ENCODE results near the gene DMD. TPM values are rescaled to one million over a fixed set of nuclear protein-coding genes. Genes with fewer than 3 reads are reported as not detected.

Gene DMD
- total and polyA plus RNA-seq, 9 donors: 14.0 to 70.5 (median 37.6) TPM

DNA sequence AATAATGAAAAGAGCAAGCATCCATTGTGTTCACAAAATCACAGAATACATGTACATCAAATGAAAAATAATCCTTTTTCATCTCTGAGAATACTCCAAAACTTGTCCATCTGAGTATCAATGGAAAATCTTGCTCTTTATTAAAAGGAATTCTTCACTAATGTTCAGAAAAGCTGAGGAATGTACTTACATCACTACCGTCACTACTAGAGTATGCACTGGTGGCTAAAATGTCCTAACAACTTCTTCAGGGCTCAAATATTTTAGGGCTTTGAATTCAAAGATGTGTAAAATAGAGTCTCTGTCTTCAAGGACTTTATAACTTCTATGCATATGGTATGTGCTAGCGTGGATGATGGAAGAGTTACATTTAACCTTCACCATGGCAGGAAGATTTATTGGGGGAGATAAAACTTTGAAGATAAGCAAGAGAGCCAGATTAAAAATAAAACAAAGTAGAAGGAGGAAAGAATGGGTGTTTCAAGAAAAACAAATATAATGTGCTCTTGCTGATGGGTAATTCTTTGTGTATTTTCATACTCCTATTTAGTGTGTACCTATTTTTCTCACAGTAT is 55.1 kb downstream of the DMD start:
- H3K27ac ChIP-seq: no peak overlapping the region
- no peaks in the 10 kb centered on the region for H3K27me3 ChIP-seq
- H3K4me1 ChIP-seq (ENCODE audit: insufficient read depth): no peaks in the 10 kb centered on the region
- TF ChIP-seq EP300 (IDR thresholded peaks at IDR 0.05) (no peak), POLR2A (IDR thresholded peaks at IDR 0.05) (no peak)
- TF ChIP-seq, protein P1, sequence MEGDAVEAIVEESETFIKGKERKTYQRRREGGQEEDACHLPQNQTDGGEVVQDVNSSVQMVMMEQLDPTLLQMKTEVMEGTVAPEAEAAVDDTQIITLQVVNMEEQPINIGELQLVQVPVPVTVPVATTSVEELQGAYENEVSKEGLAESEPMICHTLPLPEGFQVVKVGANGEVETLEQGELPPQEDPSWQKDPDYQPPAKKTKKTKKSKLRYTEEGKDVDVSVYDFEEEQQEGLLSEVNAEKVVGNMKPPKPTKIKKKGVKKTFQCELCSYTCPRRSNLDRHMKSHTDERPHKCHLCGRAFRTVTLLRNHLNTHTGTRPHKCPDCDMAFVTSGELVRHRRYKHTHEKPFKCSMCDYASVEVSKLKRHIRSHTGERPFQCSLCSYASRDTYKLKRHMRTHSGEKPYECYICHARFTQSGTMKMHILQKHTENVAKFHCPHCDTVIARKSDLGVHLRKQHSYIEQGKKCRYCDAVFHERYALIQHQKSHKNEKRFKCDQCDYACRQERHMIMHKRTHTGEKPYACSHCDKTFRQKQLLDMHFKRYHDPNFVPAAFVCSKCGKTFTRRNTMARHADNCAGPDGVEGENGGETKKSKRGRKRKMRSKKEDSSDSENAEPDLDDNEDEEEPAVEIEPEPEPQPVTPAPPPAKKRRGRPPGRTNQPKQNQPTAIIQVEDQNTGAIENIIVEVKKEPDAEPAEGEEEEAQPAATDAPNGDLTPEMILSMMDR (IDR thresholded peaks at IDR 0.05): no peak
- H3K9me3 ChIP-seq: no peaks in the 10 kb centered on the region
- 42 to 62% (median 57%) methylated on average over 2 of the region's 2 CpGs for WGBS, 3 donors
- DNase-seq: no peak
- no peak overlapping the region for H3K4me3 ChIP-seq
- intact Hi-C loops (cut with DNase I): no loop called here
- no peaks in the 10 kb centered on the region for H3K36me3 ChIP-seq

DNA sequence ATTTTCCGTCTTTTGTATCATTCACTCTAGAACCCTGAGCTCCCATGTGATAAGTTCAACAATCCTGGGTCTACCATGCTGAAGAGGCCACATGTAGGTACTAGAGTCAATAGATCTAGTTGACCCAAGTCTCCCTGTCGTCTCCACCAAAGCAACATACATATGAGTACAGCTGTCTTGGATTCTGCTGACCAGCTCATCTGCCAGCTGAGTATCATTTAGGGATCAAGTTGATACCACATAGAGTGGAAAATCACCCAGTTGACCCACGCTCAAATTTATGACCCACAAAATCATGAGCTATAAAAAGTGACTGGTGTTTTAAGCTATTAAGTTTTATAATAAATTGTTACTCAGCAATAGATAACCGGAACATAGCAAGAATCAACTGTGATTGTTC is 61.8 kb downstream of the DMD start:
- 72 to 88% (median 80%) methylated on average over 4 of the region's 4 CpGs for WGBS, 3 donors
- no peak overlapping the region for H3K4me3 ChIP-seq
- H3K27ac ChIP-seq: no peak overlapping the region
- no peaks in the 10 kb centered on the region for H3K27me3 ChIP-seq
- no peak for DNase-seq
- intact Hi-C loops (cut with DNase I): no loop called here
- H3K36me3 ChIP-seq: no peaks in the 10 kb centered on the region
- no peaks in the 10 kb centered on the region for H3K4me1 ChIP-seq (ENCODE audit: insufficient read depth)
- no peak for TF ChIP-seq POLR2A (IDR thresholded peaks at IDR 0.05)
- TF ChIP-seq, protein P1 (IDR thresholded peaks at IDR 0.05): no peak
- no peaks in the 10 kb centered on the region for H3K9me3 ChIP-seq

DNA sequence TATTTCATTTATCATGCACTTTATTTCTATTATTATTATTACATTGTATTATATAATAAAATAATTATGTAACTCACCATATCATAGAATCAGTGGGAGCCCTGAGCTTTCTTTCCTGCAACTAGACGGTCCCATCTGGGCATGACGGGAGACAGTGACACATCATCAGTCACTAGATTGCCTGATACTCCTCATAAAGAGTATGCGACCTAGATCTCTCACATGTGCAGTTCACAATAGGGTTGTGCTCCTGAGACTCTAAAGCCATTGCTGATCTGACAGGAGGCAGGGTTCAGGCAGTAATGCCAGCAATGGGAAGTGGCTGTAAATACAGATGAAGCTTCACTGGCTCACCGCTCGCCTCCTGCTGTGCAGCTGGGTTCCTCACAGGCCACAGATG is 62.3 kb downstream of the DMD start:
- H3K36me3 ChIP-seq: no peaks in the 10 kb centered on the region
- H3K27ac ChIP-seq: no peak overlapping the region
- H3K4me3 ChIP-seq: no peak overlapping the region
- no peak for DNase-seq
- intact Hi-C loops (cut with DNase I): no loop called here
- H3K9me3 ChIP-seq: no peaks in the 10 kb centered on the region
- no peaks in the 10 kb centered on the region for H3K4me1 ChIP-seq (ENCODE audit: insufficient read depth)
- TF ChIP-seq, protein P1 (IDR thresholded peaks at IDR 0.05): no peak
- TF ChIP-seq POLR2A (IDR thresholded peaks at IDR 0.05): no peak
- WGBS, 3 donors: 82 to 90% (median 84%) methylated on average over 5 of the region's 5 CpGs
- H3K27me3 ChIP-seq: no peaks in the 10 kb centered on the region

DNA sequence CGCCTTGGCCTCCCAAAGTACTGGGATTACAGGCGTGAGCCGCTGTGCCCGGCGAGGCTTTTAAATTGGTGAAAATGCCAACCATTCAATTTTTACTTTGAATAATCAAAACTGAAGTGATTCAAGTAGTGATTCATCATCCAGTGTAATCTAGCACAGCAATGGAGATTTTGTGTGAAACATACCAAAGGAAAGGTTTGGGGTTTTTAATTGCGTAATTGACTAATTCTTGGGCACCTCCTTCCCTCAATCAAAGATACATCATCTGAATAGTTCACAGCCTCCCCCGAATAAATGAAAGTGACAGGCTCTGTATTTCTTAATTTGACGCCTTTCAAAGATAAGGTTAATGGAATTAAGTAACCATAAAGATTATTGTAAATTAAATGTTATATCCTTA is 69.0 kb downstream of the DMD start:
- no peak overlapping the region for H3K4me3 ChIP-seq
- WGBS, 3 donors: 81 to 90% (median 83%) methylated on average over 8 of the region's 8 CpGs
- DNase-seq: no peak
- H3K36me3 ChIP-seq: no peaks in the 10 kb centered on the region
- no peaks in the 10 kb centered on the region for H3K27me3 ChIP-seq
- no peak overlapping the region for H3K27ac ChIP-seq
- intact Hi-C loops (cut with DNase I): no loop called here
- TF ChIP-seq POLR2A (IDR thresholded peaks at IDR 0.05) (no peak), EP300 (IDR thresholded peaks at IDR 0.05) (no peak)
- TF ChIP-seq, protein P1 (IDR thresholded peaks at IDR 0.05): no peak
- H3K9me3 ChIP-seq: no peaks in the 10 kb centered on the region
- H3K4me1 ChIP-seq (ENCODE audit: insufficient read depth): no peaks in the 10 kb centered on the region

Data from ovary (tissue), 9 donors.